LHCN-M2 (cell line): ENCODE results near the gene C19orf25. TPM values are rescaled to one million over a fixed set of nuclear protein-coding genes. Genes with fewer than 3 reads are reported as not detected.

ENCODE experiments used
- DNase-seq: peaks from one replicate; pipeline ENCODE4 v3.0.0-alpha.2; 2012; ENCODE audit warnings: low read depth
- total RNA-seq: library from RNA; depleted of rRNA; stranded (reverse); fragments of >200 nt; gene quantifications from 2 replicates; pipeline ENCODE4 v1.2.3, GENCODE V29; 2014

Gene C19orf25
- total RNA-seq, 1 experiment from 2014 or later = 49.5 TPM

DNA sequence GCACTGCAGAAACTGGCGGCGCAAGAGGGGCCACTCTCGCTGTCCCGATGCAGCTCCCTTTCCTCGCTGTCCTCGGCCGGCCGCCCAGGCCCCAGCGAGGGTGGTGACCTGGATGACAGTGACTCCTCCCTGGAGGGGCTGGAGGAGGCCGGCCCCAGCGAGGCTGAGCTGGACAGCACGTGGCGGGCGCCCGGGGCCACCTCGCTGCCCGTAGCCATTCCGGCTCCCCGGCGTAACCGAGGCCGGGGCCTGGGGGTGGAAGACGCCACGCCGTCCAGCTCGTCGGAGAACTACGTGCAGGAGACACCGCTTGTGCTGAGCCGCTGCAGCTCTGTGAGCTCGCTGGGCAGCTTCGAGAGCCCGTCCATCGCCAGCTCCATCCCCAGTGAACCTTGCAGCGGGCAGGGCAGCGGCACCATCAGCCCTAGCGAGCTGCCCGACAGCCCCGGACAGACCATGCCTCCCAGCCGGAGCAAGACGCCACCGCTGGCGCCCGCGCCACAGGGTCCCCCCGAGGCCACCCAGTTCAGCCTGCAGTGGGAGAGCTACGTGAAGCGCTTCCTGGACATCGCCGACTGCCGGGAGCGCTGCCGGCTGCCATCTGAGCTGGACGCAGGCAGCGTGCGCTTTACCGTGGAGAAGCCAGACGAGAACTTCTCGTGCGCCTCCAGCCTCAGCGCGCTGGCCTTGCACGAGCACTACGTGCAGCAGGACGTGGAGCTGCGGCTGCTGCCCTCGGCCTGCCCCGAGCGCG, 12.4 kb downstream of the C19orf25 start:
- DNase-seq = no peak

DNA sequence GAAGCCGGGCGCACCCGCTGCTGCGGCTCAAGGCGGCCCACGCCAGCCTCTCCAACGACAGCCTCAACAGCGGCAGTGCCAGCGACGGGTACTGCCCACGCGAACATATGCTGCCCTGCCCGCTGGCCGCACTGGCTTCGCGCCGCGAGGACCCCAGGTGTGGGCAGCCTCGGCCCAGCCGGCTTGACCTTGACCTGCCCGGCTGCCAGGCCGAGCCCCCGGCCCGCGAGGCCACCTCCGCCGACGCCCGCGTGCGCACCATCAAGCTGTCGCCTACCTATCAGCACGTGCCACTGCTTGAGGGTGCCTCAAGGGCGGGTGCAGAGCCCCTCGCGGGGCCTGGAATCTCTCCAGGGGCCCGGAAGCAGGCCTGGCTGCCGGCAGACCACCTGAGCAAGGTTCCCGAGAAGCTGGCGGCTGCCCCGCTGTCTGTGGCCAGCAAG, 13.0 kb downstream of the C19orf25 start:
- DNase-seq = no peak

DNA sequence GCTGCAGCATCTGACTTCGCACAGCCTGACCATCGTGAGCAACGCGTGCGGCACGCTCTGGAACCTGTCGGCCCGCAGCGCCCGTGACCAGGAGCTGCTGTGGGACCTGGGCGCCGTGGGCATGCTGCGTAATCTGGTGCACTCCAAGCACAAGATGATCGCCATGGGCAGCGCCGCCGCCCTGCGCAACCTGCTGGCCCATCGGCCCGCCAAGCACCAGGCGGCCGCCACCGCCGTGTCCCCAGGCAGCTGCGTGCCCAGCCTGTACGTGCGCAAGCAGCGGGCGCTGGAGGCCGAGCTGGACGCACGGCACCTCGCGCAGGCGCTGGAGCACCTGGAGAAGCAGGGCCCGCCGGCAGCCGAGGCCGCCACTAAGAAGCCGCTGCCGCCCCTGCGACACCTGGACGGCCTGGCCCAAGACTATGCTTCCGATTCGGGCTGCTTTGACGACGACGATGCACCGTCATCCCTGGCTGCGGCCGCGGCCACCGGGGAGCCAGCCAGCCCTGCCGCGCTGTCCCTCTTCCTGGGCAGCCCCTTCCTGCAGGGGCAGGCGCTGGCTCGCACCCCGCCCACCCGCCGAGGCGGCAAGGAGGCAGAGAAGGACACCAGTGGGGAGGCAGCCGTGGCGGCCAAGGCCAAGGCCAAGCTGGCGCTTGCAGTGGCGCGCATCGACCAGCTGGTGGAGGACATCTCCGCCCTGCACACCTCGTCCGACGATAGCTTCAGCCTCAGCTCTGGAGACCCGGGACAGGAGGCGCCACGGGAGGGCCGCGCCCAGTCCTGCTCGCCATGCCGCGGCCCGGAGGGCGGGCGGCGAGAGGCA, 13.6 kb downstream of the C19orf25 start:
- no peak for DNase-seq

DNA sequence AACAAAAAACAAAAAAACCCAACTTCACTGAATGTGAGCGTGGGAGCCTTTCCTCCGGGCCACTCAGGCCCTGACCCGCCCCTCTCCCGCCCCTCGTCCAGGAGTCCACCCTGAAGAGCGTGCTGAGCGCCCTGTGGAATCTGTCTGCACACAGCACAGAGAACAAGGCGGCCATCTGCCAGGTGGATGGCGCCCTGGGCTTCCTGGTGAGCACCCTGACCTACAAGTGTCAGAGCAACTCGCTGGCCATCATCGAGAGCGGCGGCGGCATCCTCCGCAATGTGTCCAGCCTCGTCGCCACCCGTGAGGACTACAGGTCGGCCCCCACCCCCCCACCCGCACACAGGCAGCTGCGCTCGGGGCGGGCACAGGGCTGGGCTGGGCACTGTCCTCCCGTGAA, 17.2 kb downstream of the C19orf25 start:
- no peak for DNase-seq

DNA sequence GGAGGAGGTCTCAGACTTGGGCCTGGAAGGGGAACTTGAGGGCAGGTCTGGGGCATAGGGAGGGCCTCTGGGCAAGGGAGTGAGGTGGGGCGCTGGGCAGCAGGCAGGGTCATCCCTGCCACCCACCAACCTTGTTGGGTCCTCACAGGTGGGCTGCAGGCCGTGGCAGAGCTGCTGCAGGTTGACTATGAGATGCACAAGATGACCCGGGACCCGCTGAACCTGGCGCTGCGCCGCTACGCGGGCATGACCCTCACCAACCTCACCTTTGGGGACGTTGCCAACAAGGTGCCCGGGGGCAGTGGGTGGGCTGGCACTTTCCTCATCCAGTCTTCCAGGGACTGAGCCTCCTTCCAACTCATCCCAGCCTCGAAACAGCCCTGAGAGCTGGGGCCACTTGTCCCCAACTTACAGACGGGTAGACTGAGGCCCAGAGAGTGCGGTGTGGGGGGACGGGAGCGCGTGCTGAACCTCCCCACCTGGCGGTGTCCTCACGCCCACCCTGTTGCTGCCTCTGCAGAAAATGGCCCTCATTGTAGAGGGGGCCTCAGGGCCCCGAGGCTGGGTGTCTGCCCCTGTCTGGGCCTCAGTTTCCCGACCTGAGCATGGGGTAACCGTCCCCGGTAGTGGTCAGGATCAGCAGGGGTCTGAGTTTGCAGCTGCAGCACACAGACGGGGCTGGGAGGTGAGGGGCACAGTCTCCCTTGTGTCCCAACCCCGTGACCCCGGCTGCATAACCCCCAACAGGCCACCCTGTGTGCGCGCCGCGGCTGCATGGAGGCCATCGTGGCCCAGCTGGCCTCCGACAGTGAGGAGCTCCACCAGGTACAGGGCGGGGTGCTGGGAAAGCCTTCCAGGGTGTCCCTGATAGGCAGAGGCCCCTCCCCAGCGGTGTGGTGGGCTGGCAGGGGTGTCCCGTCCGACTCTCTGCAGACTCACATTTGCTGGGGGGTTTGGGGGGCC, 18.7 kb downstream of the C19orf25 start:
- DNase-seq = no peak

DNA sequence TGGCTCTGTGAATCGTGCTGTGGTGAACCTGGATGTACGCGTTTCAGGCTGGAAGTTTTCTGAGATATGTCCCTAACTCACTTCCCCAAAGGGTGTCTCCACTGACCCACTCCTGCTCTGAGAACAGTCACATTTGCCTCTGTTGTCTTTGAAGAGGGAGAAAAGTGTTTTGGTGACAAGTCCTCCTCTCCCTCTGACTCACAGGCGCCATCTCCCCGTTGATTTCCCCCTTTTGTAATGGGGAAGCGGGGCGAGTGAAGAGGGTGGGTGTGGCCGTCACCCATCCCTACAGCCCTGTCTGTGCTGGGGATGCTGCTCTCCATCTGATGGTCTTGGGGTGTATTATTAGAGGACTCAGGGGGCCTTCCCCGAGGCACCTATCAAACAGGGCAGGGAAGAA, 19.5 kb downstream of the C19orf25 start:
- no peak for DNase-seq

DNA sequence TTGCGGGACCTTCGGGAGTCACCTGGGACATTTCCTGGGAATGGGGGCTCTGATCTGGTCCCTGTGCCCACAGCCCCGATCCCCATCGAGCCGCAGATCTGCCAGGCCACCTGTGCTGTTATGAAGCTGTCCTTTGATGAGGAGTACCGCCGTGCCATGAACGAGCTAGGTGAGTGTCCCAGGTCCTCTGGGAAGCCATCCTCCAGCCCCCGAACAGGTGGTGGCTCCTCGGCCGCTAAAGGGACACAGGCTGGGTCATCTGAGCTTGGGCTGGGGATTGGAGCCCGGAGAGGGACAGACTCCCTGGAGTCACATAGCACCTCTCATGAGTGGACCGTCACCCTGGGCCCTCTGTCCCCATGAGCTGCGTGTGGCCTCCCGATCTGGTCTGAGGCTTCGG, 21.1 kb downstream of the C19orf25 start:
- DNase-seq = no peak

DNA sequence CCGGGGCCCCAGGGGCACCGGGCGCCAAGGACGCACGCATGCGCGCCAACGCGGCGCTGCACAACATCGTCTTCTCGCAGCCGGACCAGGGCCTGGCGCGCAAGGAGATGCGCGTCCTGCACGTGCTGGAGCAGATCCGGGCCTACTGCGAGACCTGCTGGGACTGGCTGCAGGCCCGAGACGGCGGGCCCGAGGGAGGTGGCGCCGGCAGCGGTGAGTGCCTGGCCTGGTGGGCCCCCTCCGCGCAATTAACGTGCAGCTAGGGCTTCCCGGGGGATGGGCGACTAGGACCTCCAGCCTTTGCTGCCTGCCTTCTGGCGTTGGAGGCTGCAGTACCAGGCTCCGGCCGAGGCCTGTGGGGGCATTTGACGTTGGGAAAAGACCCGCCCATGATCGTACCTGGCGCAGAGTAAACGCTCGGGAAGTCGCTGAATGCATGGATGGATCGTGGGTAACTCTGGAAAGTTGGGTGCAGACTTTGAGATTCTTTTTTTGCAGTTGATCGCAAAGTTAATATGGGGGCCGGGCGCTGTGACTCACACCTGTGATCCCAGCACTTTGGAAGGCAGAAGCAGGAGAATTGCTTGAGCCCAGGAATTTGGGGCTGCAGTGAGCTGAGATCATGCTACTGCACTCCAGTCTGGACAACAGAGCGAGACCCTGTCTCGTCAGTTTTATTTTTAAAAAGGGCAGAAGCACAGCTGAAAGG, 21.8 kb downstream of the C19orf25 start:
- no peak for DNase-seq

DNA sequence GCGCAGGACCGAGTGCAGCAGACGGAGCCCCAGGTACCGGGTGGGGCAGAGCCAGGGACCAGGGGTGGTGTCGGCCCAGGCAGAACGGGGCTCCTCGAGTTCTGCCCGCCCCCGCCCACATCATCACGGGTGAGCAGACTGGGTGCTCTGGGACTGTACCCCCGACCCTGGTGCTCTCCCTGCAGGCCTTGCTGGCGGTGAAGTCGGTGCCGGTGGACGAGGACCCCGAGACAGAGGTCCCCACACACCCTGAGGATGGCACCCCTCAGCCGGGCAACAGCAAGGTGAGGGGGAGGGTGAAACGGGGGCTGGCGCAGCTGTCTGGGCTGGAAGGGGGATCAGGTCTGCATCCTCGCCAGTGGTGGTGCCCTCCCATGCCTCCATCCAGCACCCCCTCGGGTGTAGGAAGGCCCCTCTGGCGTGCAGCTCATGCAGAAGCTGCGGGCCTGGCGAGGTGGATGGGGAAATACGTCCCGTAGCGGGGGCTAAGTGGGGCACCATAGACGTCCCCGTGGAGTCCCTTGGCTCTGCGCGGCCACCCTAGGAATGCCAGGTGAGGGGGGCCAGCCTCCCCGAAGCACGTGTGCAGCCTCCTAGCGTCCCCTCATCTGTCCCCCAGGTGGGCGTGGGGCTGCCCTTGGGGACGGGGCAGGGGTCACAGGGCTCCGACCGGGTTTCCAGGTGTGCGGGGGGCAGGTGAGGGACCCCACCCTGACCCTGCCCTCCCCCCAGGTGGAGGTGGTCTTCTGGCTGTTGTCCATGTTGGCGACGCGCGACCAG, 22.7 kb downstream of the C19orf25 start:
- no peak for DNase-seq

DNA sequence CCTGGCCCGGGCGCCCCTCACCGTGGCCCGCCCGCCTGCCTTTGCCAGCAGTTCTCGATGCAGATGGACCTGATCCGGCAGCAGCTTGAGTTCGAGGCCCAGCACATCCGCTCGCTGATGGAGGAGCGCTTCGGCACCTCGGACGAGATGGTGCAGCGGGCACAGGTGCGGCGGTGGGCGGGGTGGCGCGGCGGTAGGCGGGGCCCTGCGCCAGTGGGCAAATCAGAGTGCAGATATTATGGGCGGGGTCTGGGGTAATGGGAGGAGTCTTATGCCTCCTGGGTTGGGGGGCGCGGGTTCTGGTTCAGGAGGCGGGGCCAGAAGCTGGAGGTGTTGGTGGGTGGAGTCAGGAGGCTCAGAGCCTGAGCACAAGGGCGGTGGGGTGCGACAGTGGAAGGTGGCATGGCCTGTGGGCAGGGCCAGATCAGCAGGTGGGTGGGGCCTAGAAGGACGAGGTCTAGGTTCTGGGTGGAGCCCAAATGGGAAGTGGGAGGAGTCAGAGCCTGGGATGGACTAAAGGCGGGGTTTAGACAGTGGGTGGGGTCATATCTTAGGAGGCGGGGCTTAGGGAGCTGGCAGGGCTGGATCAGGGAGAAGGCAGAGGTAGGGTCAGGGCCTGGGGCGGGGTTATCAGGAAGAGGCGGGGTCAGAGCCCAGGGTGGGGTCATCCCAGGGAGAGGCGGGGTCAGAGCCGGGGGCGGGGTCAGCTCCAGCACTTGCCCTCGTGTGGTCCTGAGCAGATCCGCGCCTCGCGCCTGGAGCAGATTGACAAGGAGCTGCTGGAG, 23.5 kb downstream of the C19orf25 start:
- DNase-seq = peak; percentile 66

DNA sequence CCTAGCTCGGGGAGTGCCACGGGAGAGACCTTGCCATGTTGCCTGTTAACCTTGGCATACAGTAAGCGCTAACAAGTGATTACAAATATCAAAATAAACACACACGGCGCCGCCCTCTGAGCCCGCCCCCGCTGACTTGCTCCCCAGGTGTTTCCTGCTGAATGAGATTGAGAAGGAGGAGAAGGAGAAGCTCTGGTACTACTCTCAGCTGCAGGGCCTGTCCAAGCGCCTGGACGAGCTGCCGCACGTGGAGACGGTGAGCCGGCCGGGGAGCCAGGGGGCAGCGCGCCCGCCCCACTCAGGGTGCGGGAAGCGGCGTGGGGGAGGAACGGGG, 24.0 kb downstream of the C19orf25 start:
- no peak for DNase-seq

DNA sequence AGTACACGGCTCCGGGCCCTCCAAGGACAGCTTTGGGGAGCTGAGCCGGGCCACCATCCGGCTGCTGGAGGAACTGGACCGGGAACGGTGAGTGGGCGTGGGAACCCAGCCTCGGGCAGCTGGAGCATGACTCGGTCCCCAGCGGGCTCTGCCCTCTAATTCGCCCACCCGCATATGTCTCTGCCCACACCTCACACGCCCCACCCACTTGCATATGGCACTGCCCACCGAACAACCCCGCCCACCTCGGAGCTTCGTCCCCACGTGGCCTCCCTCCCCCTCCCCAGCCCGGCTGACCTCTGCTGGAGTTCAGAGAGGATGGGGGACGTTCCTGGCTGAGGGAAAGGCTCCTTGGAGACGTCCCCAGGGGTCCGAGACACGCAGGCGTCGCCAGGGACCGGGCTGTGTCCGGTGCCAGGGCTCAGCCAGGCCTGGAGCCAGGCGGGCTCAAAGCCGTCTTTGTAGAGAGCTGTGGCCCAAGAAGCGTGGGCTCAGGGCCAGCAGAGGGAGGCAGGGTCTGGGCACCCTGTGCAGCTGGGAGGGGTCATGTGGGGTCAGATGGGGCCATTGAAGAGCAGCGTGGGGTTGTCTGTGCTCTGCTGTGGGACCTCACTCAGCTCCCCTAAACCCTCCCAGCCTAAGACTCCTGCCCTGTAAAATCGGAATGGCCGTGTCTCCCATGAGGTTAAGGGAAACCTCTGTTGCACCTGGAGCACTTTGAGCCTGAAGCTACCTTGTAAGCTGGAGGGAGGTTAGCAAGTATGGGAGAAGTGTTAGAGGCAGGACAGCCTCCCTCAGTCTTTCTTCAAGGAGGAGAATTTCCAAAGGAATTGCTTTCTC, 25.3 kb downstream of the C19orf25 start:
- DNase-seq = peak; percentile 77

DNA sequence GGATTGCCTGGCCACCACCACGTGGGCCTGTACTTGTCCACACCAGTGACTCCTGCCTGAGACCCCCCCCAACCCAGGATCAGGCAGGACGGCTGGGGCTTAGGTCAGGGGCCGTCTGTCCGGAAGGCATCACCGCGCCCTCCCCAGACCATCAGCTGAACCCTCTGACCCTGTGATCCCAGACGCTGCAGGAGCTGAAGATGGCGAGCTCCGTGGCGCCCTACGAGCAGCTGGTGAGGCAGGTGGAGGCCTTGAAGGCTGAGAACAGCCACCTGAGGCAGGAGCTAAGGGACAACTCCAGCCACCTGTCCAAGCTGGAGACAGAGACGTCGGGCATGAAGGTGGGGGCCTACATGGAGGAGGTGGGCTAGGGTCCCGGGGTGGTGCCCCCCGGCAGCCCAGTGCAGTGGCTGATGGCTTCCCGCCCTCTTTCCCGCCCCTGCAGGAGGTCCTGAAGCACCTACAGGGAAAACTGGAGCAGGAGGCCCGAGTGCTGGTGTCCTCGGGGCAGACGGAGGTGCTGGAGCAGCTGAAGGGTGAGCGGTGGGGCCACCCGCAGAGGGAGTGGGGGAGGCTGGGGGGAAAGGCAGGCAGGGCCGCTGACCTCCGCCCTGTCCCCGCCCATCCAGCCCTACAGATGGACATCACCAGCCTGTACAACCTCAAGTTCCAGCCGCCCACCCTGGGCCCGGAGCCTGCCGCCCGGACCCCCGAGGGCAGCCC, 26.1 kb downstream of the C19orf25 start:
- no peak for DNase-seq

DNA sequence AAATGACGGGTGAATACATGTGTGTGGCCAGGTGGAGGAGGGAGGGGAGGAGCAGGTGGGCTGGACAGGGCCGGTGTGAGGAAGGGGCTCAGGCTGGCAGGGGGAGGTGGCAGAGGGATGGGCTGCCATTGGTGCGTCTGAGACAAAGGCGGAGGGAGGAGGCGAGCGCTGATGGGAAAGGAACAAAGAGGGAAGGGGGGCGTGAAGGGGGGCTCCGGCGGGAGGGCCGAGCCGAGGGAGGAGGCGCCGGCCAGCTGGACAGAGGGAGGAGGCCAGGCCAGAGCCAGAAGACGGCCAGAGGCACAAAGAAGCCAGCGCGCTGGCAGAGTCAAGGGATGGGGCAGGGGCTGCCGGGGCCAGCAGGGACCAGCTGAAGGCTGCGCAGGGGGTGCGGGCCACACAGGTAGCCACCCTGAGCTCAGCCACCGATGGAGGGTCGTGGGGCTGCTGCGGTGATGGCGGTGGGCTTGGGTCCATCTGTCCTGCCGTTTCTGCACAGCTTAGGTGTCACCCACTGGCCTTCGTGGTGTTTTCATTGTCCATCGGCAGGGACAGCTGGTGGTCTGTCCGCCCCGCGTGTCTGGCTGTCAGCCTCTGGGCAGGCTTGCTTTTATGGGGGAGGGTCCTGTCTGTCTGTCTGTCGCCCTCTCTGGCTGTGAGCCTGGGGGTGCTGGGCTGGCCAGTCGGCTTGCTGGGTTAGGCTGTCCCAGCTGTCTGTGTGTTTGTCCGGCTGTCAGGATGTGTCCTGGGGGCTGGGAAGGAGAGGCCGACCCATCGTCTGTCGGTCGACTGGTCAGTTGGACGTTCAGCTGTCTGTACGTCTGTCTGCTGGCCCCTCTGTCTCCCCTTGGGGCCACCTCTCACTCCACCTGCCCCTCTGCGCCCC, 26.9 kb downstream of the C19orf25 start:
- no peak for DNase-seq

DNA sequence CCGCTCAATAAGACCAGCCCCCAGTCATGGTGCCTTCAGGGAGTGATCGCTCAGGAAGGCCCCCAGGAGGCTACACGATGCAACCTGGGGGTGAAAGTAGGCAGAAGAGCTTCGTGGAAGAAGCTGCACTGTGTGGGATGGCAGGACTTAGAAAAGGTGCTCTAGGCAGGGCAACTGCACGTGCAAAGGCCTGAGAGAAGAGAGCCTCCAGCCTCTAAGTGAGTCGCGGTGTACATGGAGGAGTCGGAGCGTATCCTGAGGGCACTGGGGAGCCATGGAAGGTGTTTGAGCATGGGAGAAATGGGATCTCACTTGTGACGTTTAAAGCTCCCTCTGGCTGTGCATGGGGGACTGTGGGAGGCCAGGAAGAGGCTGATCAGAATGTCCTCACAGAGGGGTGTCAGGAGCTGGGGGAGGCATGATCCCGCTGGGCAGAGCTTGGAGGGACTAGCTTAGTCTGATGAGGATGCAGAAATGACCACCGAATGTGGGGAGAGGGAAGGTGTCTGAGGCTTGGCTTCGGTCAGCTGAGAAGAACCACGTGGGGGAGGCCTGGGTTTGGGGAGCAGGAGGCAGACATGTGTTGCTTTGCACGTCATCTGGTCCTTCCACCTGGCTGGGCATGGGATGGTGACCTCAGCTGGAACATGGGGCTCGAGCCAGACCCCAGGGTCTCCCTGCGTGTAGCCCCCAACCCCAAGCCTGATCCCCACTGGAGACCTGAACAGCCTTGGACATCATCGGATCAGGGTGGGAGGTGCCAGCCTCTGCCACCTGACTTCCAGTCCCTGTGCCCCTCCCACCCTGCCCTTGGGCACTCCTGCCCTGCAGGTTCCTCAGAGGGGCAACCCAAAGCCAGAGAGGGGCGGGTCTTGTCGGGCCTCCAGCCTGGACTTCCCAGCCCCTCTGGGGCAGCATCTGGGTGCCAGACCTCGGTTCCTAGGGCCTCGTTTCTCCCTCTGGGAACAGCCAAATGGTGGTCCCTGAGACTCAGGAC, 28.0 kb downstream of the C19orf25 start:
- DNase-seq = no peak
